ENCODE measurements around the gene ADAMTS20.
"Not testable (repeated sequence)": the region's sequence is repeated elsewhere in the genome, so short reads cannot be mapped to it uniquely, and the experiment has no call there.

ADAMTS20 gene, protein sequence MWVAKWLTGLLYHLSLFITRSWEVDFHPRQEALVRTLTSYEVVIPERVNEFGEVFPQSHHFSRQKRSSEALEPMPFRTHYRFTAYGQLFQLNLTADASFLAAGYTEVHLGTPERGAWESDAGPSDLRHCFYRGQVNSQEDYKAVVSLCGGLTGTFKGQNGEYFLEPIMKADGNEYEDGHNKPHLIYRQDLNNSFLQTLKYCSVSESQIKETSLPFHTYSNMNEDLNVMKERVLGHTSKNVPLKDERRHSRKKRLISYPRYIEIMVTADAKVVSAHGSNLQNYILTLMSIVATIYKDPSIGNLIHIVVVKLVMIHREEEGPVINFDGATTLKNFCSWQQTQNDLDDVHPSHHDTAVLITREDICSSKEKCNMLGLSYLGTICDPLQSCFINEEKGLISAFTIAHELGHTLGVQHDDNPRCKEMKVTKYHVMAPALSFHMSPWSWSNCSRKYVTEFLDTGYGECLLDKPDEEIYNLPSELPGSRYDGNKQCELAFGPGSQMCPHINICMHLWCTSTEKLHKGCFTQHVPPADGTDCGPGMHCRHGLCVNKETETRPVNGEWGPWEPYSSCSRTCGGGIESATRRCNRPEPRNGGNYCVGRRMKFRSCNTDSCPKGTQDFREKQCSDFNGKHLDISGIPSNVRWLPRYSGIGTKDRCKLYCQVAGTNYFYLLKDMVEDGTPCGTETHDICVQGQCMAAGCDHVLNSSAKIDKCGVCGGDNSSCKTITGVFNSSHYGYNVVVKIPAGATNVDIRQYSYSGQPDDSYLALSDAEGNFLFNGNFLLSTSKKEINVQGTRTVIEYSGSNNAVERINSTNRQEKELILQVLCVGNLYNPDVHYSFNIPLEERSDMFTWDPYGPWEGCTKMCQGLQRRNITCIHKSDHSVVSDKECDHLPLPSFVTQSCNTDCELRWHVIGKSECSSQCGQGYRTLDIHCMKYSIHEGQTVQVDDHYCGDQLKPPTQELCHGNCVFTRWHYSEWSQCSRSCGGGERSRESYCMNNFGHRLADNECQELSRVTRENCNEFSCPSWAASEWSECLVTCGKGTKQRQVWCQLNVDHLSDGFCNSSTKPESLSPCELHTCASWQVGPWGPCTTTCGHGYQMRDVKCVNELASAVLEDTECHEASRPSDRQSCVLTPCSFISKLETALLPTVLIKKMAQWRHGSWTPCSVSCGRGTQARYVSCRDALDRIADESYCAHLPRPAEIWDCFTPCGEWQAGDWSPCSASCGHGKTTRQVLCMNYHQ (N-terminal part only)

GRCh38 chr12:43551971-43552559 is at the start of gene ADAMTS20:
TSS of gene ADAMTS20 (minus strand) at chr12:43552203. CDS start at chr12:43551921, 282 bp downstream.
- DNase-seq, result no peak

GRCh38 chr12:43599708-43600107 is 47.7 kb upstream of the ADAMTS20 start:
- no peak for DNase-seq

DNA sequence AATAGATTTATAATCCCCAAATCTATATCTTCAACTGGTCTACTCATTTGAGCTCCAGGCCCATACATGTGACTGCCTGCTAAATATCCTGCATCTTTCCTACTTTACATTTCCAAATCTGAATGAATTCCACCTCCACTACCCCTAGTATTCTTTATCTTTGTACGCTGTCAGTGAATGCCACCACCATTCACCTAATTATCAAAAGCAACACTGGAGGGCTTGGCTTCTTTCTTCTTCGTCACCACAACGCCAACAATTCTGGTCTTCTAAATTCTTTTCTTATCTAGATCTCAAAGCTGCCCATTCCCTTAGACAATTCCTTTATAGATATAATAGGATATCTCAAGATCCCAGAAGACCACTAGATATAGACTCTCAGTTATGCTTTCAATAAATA is 47.1 kb upstream of the ADAMTS20 start:
- no peak for DNase-seq

DNA sequence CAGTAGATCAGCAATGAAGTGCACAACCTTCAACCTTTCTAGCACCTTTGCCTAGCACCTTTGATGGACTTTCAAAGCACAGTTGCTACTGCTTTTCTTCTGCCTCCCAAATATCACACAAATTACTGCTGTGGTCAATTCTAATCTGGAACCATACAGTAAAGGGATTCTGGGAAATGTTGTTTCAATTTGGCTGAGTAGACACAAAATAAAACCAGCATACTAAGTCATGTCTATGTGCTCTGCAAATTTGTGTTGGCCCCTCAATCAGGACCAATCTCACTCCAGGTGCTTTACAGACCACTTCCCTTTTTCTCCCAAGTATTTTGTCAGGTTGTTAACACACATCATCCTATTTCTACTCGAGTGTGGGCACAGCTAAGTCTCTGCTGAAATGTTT is 38.3 kb upstream of the ADAMTS20 start:
- DNase-seq, result no peak

DNA sequence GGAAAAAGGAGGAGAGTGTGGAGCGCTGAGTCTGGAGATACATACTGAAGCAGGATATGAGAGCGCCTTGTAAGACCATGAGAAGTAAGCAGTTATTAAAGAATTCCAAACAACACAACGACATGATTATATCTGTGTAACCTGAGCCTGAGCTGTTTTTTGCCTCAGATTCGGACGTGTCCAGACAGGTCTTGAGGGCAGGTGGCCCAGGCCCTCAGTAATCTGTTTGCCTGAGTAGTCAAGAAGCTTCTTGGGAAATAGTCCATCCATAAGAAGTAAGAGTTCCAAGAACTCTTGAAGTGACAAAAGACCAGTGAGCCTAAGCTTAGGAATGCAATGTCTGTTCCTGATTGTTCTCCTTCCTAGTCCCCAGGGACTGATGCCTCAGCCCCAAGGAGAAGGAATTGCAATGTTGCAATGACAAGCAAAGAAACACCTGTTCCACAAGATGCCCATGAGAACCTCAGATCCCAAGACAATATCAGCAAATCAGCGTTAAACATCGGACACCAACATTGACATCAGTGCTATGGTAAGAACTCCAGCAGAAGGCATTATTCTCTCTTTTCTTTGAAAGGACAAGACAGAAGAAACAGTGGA is 34.7 kb upstream of the ADAMTS20 start:
- DNase-seq, result no peak

DNA sequence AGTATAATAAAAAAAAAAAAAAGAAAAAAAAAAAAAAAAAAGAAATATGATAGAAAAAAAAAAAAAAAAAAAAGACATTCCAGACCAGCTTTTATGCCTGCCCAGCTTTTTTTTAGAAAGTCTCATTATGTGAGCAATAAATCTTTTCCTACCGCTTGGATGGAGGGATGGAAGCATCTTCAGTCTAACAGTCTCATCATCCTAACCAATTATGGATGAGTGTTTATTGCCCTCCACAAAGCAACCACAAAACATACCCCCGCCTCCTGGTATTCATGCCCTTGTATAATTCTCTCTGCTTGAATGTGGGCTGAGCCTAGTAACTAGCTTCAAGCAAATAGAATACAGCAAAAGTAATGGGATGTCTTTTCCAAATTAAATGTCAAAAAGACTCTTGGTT is 33.7 kb upstream of the ADAMTS20 start:
- DNase-seq, result no peak

- DNase-seq, result no peak
These were observed 28.6 kb upstream of the ADAMTS20 start for GRCh38 chr12:43580601-43581000.

- DNase-seq, result no peak
These were observed 27.2 kb upstream of the ADAMTS20 start for GRCh38 chr12:43579206-43579605.

- DNase-seq, result no peak
These were observed 26.8 kb upstream of the ADAMTS20 start for GRCh38 chr12:43578782-43579181.

GRCh38 chr12:43577381-43577780 is 25.4 kb upstream of the ADAMTS20 start:
- DNase-seq, result no peak

GRCh38 chr12:43576162-43576561 is 24.2 kb upstream of the ADAMTS20 start:
- DNase-seq, result no peak

DNA sequence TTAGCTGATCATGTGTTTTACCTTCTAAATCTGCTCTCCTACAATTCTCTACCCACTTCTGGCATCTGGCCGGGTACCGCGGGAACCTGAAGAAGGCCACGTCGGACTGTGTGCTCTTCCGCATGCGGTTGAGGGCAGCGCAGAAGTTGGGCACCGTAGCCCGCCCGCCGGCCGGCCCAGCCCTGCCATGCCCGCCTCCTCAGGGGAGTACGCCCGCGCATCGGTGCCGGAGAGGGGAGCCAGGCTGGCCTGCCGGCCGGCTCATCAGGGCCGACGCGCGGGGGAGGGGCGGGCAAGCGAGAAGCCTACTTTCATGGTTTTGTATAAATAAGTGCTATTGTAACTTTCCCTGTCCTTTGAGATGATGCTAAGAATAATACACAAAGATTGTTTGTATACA is 19.9 kb upstream of the ADAMTS20 start:
- DNase-seq, result no peak

GRCh38 chr12:43556057-43556456 is 4.1 kb upstream of the ADAMTS20 start:
- DNase-seq, result no peak

DNA sequence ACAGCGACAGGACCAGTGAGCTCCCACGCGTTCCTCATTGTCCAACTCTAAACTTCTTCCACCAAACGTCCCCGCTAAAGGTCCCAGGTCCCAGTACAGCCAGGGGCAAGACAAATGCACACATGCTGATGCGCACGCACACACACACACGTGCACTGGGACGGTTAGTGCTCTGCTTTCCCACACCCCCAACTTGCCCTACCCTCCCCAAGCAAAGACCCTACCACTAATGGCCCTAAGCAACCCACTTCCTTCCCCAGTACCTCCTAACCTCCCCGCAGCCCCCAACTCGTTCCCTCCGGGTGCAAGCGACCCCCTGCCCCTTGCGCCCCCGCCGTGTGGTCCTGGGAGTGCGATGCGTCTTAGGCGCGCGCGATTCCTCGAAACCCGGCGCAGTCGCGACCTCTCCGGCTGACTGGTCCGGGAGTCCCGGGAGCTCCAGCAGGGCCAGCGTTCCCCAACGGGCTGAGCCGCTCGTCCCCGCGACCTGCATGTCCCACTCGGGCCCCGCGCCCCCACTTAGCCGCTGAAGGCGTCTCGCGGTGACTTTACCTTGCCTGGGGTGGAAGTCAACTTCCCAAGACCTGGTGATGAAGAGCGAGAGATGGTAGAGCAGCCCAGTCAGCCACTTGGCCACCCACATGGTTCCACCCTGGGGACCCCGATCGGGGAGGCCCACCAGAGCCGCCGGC is 578 bp downstream of the ADAMTS20 start:
- DNase-seq, result no peak

- no peak for DNase-seq
These were observed 1.2 kb downstream of the ADAMTS20 start for GRCh38 chr12:43550831-43551271.

DNA sequence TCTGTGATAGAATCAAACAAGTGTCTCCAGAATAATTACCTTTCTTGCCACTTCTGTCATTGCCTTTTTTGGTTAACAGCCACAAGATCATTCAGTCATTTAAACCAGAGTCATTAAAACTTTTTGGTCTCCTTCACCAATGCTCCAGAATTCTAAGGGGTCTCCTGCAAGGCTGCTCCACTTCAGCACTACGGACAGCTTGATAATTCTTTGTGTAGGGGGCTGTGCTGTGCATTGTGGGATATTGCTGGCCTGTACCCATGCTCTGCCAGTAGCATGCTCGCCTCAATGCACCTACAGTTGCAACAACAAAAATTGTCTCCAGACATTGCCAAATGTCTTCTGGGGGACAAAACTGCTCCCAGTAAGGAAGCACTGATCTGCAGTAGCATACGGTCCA is 7.3 kb downstream of the ADAMTS20 start:
- DNase-seq, result no peak

DNA sequence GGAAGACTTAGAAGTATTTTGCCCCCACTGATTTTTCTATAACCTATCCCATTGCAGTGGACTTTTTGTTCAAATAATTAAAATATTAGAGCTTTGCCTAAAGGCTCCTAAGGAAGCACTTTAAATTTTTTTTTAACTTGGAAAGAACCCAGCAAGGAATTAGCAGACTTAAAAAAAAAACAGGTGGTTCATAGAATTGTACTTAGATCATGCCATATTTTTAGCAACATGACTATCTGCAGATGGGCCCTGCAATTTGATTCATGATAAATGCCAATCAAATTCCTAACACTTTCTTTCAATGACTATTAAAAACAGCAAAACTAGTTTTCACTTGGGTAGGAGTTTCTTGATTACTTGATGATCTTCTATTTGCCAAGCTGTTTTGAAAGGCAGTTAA is 11.5 kb downstream of the ADAMTS20 start:
- no peak for DNase-seq

DNA sequence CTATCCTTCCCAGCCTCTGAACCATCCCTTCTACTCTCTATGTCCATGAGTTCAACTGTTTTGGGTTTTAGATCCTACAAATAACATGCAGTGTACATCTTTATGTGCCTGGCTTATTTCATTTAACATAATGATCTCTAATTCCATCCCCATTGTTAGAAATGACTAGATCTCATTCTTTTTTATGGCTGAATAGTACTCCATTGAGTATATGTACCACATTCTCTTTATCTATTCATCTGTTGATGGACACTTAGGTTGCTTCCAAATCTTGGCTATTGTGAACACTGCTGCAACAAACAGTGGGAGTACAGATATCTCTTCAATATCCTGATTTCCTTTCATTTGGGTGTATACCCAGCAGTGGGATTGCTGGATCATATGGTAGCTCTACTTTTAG is 14.3 kb downstream of the ADAMTS20 start:
- DNase-seq, result not testable (repeated sequence)

- DNase-seq, result no peak
These were observed 36.0 kb downstream of the ADAMTS20 start for GRCh38 chr12:43516045-43516444.

- DNase-seq, result no peak
These were observed 50.3 kb downstream of the ADAMTS20 start for GRCh38 chr12:43501703-43502102.

GRCh38 chr12:43493261-43493797 is 58.7 kb downstream of the ADAMTS20 start:
- DNase-seq, result no peak

All from cerebellar nuclear complex (tissue), 1 donor.